Skin epidermis (tissue), 12 donors: ENCODE data around the gene KHDC4.

ENCODE experiments used
- H3K27ac ChIP-seq, 21 experiments: fragments of 200-600 bp; sonication (generic) in 11 of 21; one replicate each; pipeline ENCODE4 v1.5.0; 2020; ENCODE audit warnings: mild to moderate bottlenecking in 3 of 21, inconsistent platforms in 2 of 21, moderate library complexity in 2 of 21
- H3K4me3 ChIP-seq, 7 experiments: fragments of 200-600 bp; sonication (generic) in 2 of 7; one replicate each; pipeline ENCODE4 v1.5.0; 2020; ENCODE audit warnings: inconsistent platforms in 2 of 7, mild to moderate bottlenecking in 2 of 7, moderate library complexity in 1 of 7

KHDC4 gene

GRCh38 chr1:155971910-155972809, 37.9 kb upstream of the KHDC4 start:
- Histone ChIP-seq H3K4me3 (no peak overlapping the region), H3K27ac (peak overlapping the region in 14 of 21 experiments; percentile 1 to 80 (median 48))

GRCh38 chr1:155970531-155971167, 36.4 kb upstream of the KHDC4 start:
- Histone ChIP-seq H3K27ac (peak overlapping the region in 20 of 21 experiments; percentile 5 to 82 (median 60)), H3K4me3 (no peak overlapping the region)

GRCh38 chr1:155969377-155969791, 35.2 kb upstream of the KHDC4 start:
- peak overlapping the region in 18 of 21 experiments; percentile 9 to 82 (median 66) for H3K27ac ChIP-seq
- H3K4me3 ChIP-seq: no peak overlapping the region

- H3K27ac ChIP-seq: peak overlapping the region in 19 of 21 experiments; percentile 9 to 83 (median 69)
- H3K4me3 ChIP-seq: no peak overlapping the region
These were observed 34.5 kb upstream of the KHDC4 start for GRCh38 chr1:155968670-155969069.

GRCh38 chr1:155968051-155968400, 33.8 kb upstream of the KHDC4 start:
- Histone ChIP-seq H3K27ac (peak overlapping the region in 20 of 21 experiments; percentile 5 to 83 (median 70)), H3K4me3 (no peak overlapping the region)

- Histone ChIP-seq H3K4me3 (peak overlapping the region in 1 of 7 experiments; percentile 1), H3K27ac (peak overlapping the region in 20 of 21 experiments; percentile 5 to 83 (median 70))
These were observed 33.3 kb upstream of the KHDC4 start for GRCh38 chr1:155967341-155968050.

- Histone ChIP-seq H3K4me3 (no peak overlapping the region), H3K27ac (peak overlapping the region in 16 of 21 experiments; percentile 5 to 83 (median 72))
These were observed 32.5 kb upstream of the KHDC4 start for GRCh38 chr1:155966750-155967149.

GRCh38 chr1:155966135-155966534, 31.9 kb upstream of the KHDC4 start:
- H3K27ac ChIP-seq: peak overlapping the region in 11 of 21 experiments; percentile 5 to 83 (median 75)
- H3K4me3 ChIP-seq: no peak overlapping the region

GRCh38 chr1:155964193-155964592, 30.0 kb upstream of the KHDC4 start:
- H3K4me3 ChIP-seq: no peak overlapping the region
- no peak overlapping the region for H3K27ac ChIP-seq

- no peak overlapping the region for H3K4me3 ChIP-seq
- peak overlapping the region in 11 of 21 experiments; percentile 4 to 57 (median 21) for H3K27ac ChIP-seq
These were observed 28.5 kb upstream of the KHDC4 start for GRCh38 chr1:155962599-155963211.

GRCh38 chr1:155961937-155962336, 27.7 kb upstream of the KHDC4 start:
- Histone ChIP-seq H3K27ac (peak overlapping the region in 13 of 21 experiments; percentile 3 to 59 (median 26)), H3K4me3 (no peak overlapping the region)

GRCh38 chr1:155960081-155960745, 26.0 kb upstream of the KHDC4 start:
- H3K27ac ChIP-seq: peak overlapping the region in 6 of 21 experiments; percentile 25 to 59 (median 30)
- no peak overlapping the region for H3K4me3 ChIP-seq

GRCh38 chr1:155957411-155957915, 23.2 kb upstream of the KHDC4 start:
- Histone ChIP-seq H3K27ac (no peak overlapping the region), H3K4me3 (no peak overlapping the region)

GRCh38 chr1:155954645-155955044, 20.4 kb upstream of the KHDC4 start:
- no peak overlapping the region for H3K4me3 ChIP-seq
- H3K27ac ChIP-seq: no peak overlapping the region

GRCh38 chr1:155952505-155952890, 18.3 kb upstream of the KHDC4 start:
- Histone ChIP-seq H3K4me3 (no peak overlapping the region), H3K27ac (peak overlapping the region in 2 of 21 experiments; percentile 10 to 37)

- Histone ChIP-seq H3K27ac (peak overlapping the region in 4 of 21 experiments; percentile 10 to 40 (median 30)), H3K4me3 (no peak overlapping the region)
These were observed 17.7 kb upstream of the KHDC4 start for GRCh38 chr1:155951753-155952504.

GRCh38 chr1:155950829-155951228, 16.6 kb upstream of the KHDC4 start:
- H3K27ac ChIP-seq: peak overlapping the region in 1 of 21 experiments; percentile 1
- H3K4me3 ChIP-seq: no peak overlapping the region

- Histone ChIP-seq H3K27ac (peak overlapping the region in 6 of 21 experiments; percentile 20 to 91 (median 76)), H3K4me3 (no peak overlapping the region)
These were observed 13.5 kb upstream of the KHDC4 start for GRCh38 chr1:155947741-155948140.
